Activated CD4-positive, alpha-beta T cell treated with anti-CD3 and anti-CD28 coated beads for 36 hours (primary cell): ENCODE results near the gene MUL1. TPM values are rescaled to one million over a fixed set of nuclear protein-coding genes. Genes with fewer than 3 reads are reported as not detected.

Experiments
- ATAC-seq: fragments of 200-7000 bp; cut with Tn5 transposase; one replicate; pipeline ENCODE4 v1.10.0; 2021; ENCODE audit warnings: mild to moderate bottlenecking, moderate library complexity
- CTCF ChIA-PET: fragments of 350-600 bp; sonication (Branson Sonifier 250); formaldehyde crosslinking; loops from one replicate; lab custom pipeline; 2021; ENCODE audit warnings: antibody characterized with exemption; lab: Charles Lee
- POLR2A ChIA-PET: fragments of 350-600 bp; sonication (Branson Sonifier 250); formaldehyde crosslinking; loops from one replicate; lab custom pipeline; 2021; ENCODE audit warnings: antibody characterized with exemption, inconsistent platforms; lab: Charles Lee
- DNase-seq: peaks from one replicate; pipeline ENCODE4 v3.0.0-alpha.2; 2020
- H3K27ac Mint-ChIP-seq: one replicate; pipeline ENCODE4 v1.8.0; 2021; ENCODE audit warnings: mixed read lengths
- H3K27me3 Mint-ChIP-seq: one replicate; pipeline ENCODE4 v1.8.0; 2021; ENCODE audit warnings: mixed read lengths
- H3K36me3 Mint-ChIP-seq: one replicate; pipeline ENCODE4 v1.8.0; 2021; ENCODE audit warnings: low read depth, mixed read lengths
- H3K4me1 Mint-ChIP-seq: one replicate; pipeline ENCODE4 v1.8.0; 2021; ENCODE audit warnings: mixed read lengths
- H3K4me3 Mint-ChIP-seq: one replicate; pipeline ENCODE4 v1.8.0; 2021; ENCODE audit warnings: mild to moderate bottlenecking, moderate library complexity, mixed read lengths
- H3K9me3 Mint-ChIP-seq: one replicate; pipeline ENCODE4 v1.8.0; 2021; ENCODE audit warnings: low read depth, mixed read lengths
- intact Hi-C, 2 experiments: fragments of 100-400 bp; cut with DNase I in 1 of 2; cut with micrococcal nuclease in 1 of 2; formaldehyde crosslinking; loops; one replicate each; pipeline versions ENCODE4 v1.14.2 to v1.15.1; 2022 to 2024; cut with DNase I, micrococcal nuclease
- total RNA-seq, 2 experiments: library from RNA; stranded (reverse); gene quantifications; one replicate each; pipeline ENCODE4 v1.2.3, GENCODE V29; 2021

The MUL1 gene
- total RNA-seq, 2 experiments from 2014 or later = 9.0 to 13.1 TPM

- Mint-ChIP-seq H3K4me3 (no peak overlapping the region), H3K36me3 (peaks cover 7% of the 10 kb centered on the region)
Measured at GRCh38 chr1:20494609-20495311, 13.2 kb downstream of the MUL1 start.

DNA sequence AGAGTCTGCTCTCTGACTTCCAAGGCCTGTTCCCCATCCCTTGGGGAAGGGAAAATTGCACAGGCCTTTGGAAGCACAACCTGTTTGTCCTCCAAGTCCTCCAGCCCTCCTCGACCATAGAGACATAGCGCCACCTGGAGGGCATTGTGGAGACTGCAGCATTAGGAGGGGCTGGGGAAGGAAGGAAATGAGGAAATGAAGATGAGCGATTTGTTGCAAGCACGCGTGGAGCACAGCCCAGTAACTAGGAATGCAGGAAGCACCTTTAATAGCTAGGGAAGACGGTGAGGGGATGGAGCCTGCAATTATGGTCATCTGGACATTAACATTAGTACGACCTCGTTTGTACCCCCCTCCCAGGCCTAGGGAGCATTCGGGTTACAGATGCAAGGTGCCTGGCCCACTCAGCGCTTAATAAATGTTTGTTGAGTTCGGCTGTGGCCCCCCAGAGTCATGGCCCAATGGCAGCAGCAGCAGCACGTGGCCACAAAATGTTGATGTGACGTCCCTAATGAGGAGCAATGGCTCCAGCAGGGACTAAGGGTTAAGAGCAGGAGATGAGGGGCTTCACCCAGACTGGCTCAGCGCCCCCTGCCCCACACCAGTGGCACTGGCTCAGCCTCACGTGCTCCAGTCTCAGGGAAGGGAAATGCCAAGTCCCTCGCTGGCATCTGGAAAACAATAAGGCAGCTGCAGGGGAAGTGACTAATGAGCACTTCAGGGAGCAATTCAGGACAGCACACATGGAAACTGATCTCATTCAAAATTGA lies 13.9 kb downstream of the MUL1 start:
- Mint-ChIP-seq H3K27me3 (peaks cover 10% of the 10 kb centered on the region), H3K4me1 (no peaks in the 10 kb centered on the region)
- intact Hi-C loops = loop anchor here (1.0 to 10.0 kb wide), 10 partner anchors 62 to 779 kb away; no protein-coding TSS in a partner anchor

More at GRCh38 chr1:20494609-20495311, 13.2 kb downstream of the MUL1 start:
- Mint-ChIP-seq H3K9me3 (no peaks in the 10 kb centered on the region), H3K27me3 (peaks cover 5% of the 10 kb centered on the region), H3K4me1 (no peaks in the 10 kb centered on the region), H3K27ac (no peak overlapping the region)
- CTCF ChIA-PET = interaction anchor here (0.5 to 5.0 kb wide), 22 partner anchors 8 to 694 kb away, joined by 3 to 51 read pairs (median 3); partner anchors contain the start of gene MUL1
- POLR2A ChIA-PET = interaction anchor here (0.5 kb wide), 1 partner anchor 12 kb away, joined by 4 read pairs; no protein-coding TSS in a partner anchor
- intact Hi-C loops = loop anchor here (1.0 to 10.0 kb wide), 6 partner anchors 62 to 780 kb away; no protein-coding TSS in a partner anchor
- no peak for DNase-seq
- no peak for ATAC-seq

DNA sequence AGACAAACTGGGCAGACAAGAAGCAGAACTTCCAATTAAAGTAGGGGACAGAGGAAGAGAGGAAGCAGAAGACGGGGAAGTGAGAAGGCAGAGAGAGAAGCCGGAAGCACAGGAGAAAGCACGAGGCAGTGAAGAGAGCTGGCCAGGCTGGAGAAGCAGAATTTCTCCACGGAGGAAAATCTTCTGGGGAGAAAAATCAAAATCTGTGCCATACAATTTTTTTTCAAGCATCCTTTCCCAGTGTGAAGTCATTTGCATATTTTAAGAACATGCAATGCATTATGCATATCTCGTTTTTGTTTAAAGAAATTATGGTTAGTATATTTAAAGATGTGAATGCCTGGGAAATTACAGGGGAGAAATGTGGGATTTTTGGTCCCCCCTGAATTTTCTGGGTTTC lies 14.6 kb downstream of the MUL1 start:
- Mint-ChIP-seq H3K27ac (no peak overlapping the region), H3K36me3 (peaks cover 7% of the 10 kb centered on the region), H3K4me3 (no peak overlapping the region), H3K9me3 (no peaks in the 10 kb centered on the region), H3K4me1 (no peaks in the 10 kb centered on the region), H3K27me3 (peaks cover 16% of the 10 kb centered on the region)
- DNase-seq (no peak), ATAC-seq (no peak)
- POLR2A ChIA-PET = no interaction called here
- intact Hi-C loops = loop anchor here (1.0 to 10.0 kb wide), 9 partner anchors 61 to 779 kb away; no protein-coding TSS in a partner anchor
- CTCF ChIA-PET = interaction anchor here (0.7 to 5.0 kb wide), 16 partner anchors 8 to 287 kb away, joined by 3 to 51 read pairs (median 3); no protein-coding TSS in a partner anchor

More for the DNA sequence above, 13.9 kb downstream of the MUL1 start:
- H3K9me3 Mint-ChIP-seq = no peaks in the 10 kb centered on the region
- H3K4me3 Mint-ChIP-seq = no peak overlapping the region
- ATAC-seq = peak; percentile 31
- peaks cover 7% of the 10 kb centered on the region for H3K36me3 Mint-ChIP-seq
- ChIA-PET CTCF (interaction anchor here (0.5 to 5.0 kb wide), 31 partner anchors 8 to 693 kb away, joined by 3 to 51 read pairs (median 3); partner anchors contain the start of gene MUL1), POLR2A (no interaction called here)
- DNase-seq = peak; percentile 88
- no peak overlapping the region for H3K27ac Mint-ChIP-seq

- CTCF ChIA-PET = interaction anchor here (0.7 to 5.0 kb wide), 9 partner anchors 12 to 278 kb away, joined by 3 to 51 read pairs (median 3); no protein-coding TSS in a partner anchor
- Mint-ChIP-seq H3K4me3 (no peak overlapping the region), H3K9me3 (no peaks in the 10 kb centered on the region), H3K36me3 (peaks cover 5% of the 10 kb centered on the region), H3K27me3 (peaks cover 20% of the 10 kb centered on the region), H3K27ac (no peak overlapping the region), H3K4me1 (no peaks in the 10 kb centered on the region)
- POLR2A ChIA-PET = no interaction called here
- no peak for ATAC-seq
- intact Hi-C loops = loop anchor here (1.0 to 10.0 kb wide), 9 partner anchors 60 to 778 kb away; no protein-coding TSS in a partner anchor
- DNase-seq = no peak
Measured at GRCh38 chr1:20492751-20493150, 15.2 kb downstream of the MUL1 start.

DNA sequence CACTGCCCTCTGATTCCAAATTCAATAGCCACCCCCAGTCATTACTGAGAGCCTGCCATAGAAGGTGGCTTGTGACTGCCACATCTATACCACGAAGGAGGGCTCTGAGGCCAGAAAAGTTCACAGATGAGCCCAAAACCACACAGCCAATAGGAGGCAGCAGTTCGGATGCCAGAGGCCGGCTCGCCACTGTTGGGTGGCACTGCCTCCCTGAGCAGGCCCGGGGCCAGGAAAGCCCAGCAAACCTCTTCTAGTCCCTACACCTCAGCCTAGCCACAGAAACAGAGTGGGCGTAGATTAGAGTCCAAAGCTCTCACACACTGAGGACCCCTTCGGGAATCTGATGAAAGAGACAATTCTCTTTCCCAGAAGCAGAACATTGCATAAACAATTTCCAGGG lies 16.1 kb downstream of the MUL1 start:
- ChIA-PET CTCF (interaction anchor here (0.6 to 5.0 kb wide), 8 partner anchors 20 to 767 kb away, joined by 3 to 51 read pairs (median 4); no protein-coding TSS in a partner anchor), POLR2A (no interaction called here)
- peaks cover 29% of the 10 kb centered on the region for H3K27me3 Mint-ChIP-seq
- DNase-seq = no peak
- H3K4me1 Mint-ChIP-seq = peaks cover 2% of the 10 kb centered on the region
- H3K4me3 Mint-ChIP-seq = no peak overlapping the region
- no peak overlapping the region for H3K27ac Mint-ChIP-seq
- H3K36me3 Mint-ChIP-seq = no peaks in the 10 kb centered on the region
- intact Hi-C loops = loop anchor here (2.0 to 10.0 kb wide), 7 partner anchors 60 to 777 kb away; no protein-coding TSS in a partner anchor
- H3K9me3 Mint-ChIP-seq = no peaks in the 10 kb centered on the region
- no peak for ATAC-seq

DNA sequence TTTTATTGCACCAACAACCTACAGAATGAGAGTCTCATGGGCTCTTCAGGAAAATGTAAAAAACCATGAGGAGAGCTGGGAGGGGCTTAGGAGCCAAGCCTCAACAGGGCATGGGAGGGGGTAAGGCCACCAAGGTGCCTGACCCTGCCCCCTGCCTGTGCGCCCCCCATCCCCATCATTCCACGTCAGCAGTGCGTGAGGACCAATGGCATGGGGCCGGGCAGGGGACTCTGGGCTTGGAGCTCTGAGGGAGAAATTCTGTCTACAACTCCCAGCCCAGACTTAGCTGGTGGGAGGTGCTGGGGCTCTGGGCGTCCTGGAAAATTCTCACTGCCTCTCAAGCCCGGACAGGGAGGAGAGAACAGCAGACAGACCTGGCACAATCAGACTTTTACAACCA lies 16.8 kb downstream of the MUL1 start:
- peaks cover 29% of the 10 kb centered on the region for H3K27me3 Mint-ChIP-seq
- CTCF ChIA-PET = interaction anchor here (0.6 to 1.3 kb wide), 8 partner anchors 11 to 767 kb away, joined by 3 to 5 read pairs (median 4); no protein-coding TSS in a partner anchor
- no peaks in the 10 kb centered on the region for H3K36me3 Mint-ChIP-seq
- POLR2A ChIA-PET = no interaction called here
- DNase-seq = no peak
- no peak overlapping the region for H3K27ac Mint-ChIP-seq
- no peak for ATAC-seq
- H3K4me3 Mint-ChIP-seq = no peak overlapping the region
- intact Hi-C loops = loop anchor here (5.0 to 10.0 kb wide), 5 partner anchors 59 to 776 kb away; no protein-coding TSS in a partner anchor
- peaks cover 2% of the 10 kb centered on the region for H3K4me1 Mint-ChIP-seq
- no peaks in the 10 kb centered on the region for H3K9me3 Mint-ChIP-seq

DNA sequence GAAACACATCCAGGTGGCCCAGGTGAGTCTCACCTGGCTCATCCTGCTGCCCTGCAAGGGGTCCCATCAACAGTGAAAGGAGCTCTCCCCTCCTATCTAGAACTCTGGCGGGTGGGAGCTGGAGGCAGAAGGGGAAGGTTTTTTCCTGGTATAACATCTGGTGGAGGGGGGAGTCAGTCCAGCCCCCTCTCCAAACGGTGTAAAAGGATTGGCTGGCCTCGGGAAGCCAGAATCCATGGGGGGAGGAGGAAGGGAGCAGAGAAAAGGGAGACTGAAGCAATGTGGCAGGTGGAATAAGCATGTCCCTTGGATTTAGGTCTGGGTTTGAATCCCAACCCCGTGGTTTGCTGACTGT lies 20.7 kb downstream of the MUL1 start:
- Mint-ChIP-seq H3K4me1 (peaks cover 14% of the 10 kb centered on the region), H3K27me3 (peaks cover 48% of the 10 kb centered on the region)

DNA sequence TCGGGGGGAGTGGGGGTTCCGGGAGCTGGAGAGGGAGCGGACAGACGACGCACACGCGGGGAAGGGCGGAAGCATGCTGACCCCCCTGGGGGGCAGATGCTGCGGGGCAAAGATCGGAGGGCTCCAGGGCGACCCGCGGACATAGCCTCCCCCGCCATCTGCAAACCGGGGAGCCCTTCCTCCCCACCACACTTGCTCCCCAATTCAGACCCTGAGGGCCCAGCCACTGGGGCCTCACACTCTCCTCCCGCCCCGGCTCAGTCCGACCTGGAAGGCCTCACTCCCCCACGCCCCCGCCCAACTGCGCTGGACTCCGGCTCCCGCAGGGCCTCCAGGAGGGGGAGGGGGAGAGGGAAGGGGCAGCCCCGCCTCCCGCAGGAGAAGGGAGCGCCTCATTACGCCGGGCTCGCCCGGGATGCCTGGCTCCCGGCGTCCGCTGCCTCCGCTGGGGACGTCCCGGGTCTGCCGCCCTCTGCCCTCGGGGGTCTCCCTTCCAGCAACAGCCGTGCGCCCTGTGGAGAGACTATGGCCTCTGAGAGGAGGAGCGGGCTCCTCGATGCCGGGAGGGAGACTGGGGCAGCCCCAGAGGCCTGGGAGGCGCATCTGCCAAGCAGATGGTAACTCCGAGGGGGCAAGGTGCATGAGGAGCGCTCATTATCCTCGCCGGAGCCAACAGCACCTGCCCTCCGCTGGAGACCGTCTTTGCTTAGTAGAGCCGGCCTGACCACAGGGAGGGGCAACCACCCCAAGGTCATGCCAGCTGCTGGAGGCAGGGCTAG lies 21.3 kb downstream of the MUL1 start:
- CTCF ChIA-PET = interaction anchor here (0.6 to 0.7 kb wide), 2 partner anchors 56 to 125 kb away, joined by 3 read pairs; no protein-coding TSS in a partner anchor
- H3K27ac Mint-ChIP-seq = no peak overlapping the region
- peak; percentile 30 for DNase-seq
- H3K9me3 Mint-ChIP-seq = no peaks in the 10 kb centered on the region
- H3K4me1 Mint-ChIP-seq = peaks cover 14% of the 10 kb centered on the region
- POLR2A ChIA-PET = no interaction called here
- no peak for ATAC-seq
- peaks cover 53% of the 10 kb centered on the region for H3K27me3 Mint-ChIP-seq
- intact Hi-C loops = loop anchor here in 1 of 2 experiments (10.0 kb wide), 1 partner anchor 1852 kb away; the partner anchor contains the start of gene PAX7
- peak overlapping the region; percentile 30 for H3K4me3 Mint-ChIP-seq
- no peaks in the 10 kb centered on the region for H3K36me3 Mint-ChIP-seq

More for the DNA sequence above, 20.7 kb downstream of the MUL1 start:
- ChIA-PET CTCF (interaction anchor here (0.8 kb wide), 1 partner anchor 17 kb away, joined by 3 read pairs; no protein-coding TSS in a partner anchor), POLR2A (no interaction called here)
- H3K9me3 Mint-ChIP-seq = no peaks in the 10 kb centered on the region
- ATAC-seq (no peak), DNase-seq (no peak)
- no peak overlapping the region for H3K4me3 Mint-ChIP-seq
- intact Hi-C loops = loop anchor here in 1 of 2 experiments (10.0 kb wide), 1 partner anchor 1852 kb away; the partner anchor contains the start of gene PAX7
- no peaks in the 10 kb centered on the region for H3K36me3 Mint-ChIP-seq
- H3K27ac Mint-ChIP-seq = no peak overlapping the region

- POLR2A ChIA-PET = no interaction called here
- H3K4me1 Mint-ChIP-seq = peaks cover 14% of the 10 kb centered on the region
Measured at GRCh38 chr1:20485527-20486456, 22.2 kb downstream of the MUL1 start, which contains the start of gene CAMK2N1. Gene CAMK2N1, minus strand, starts transcription at chr1:20486210. Its CDS starts 831 bp downstream, at chr1:20485379.

More at GRCh38 chr1:20485527-20486456, 22.2 kb downstream of the MUL1 start, which contains the start of gene CAMK2N1:
- DNase-seq (peak; percentile 75), ATAC-seq (peak; percentile 68)
- peaks cover 58% of the 10 kb centered on the region for H3K27me3 Mint-ChIP-seq
- H3K4me3 Mint-ChIP-seq = peak within 1 kb of the TSS; percentile 73
- intact Hi-C loops = loop anchor here in 1 of 2 experiments (10.0 kb wide), 1 partner anchor 1851 kb away; the partner anchor contains the start of gene PAX7
- no peaks in the 10 kb centered on the region for H3K36me3 Mint-ChIP-seq
- no peaks in the 10 kb centered on the region for H3K9me3 Mint-ChIP-seq
- no peak within 1 kb of the TSS for H3K27ac Mint-ChIP-seq
- CTCF ChIA-PET = interaction anchor here (0.6 to 1.4 kb wide), 3 partner anchors 8 to 124 kb away, joined by 3 to 4 read pairs (median 3); no protein-coding TSS in a partner anchor
